Activated T-helper 2 cell treated with anti-CD3 and anti-CD28 coated beads, Interferon-gamma antibody, Interleukin-2, Interleukin-4, amounts not matched to agents 10 μg/mL and 5 μg/mL and 100 μg/mL, durations not matched to agents 14 hours and 24 hours and 36 hours (primary cell): Measurements from ENCODE around the gene SPAG7. TPM values are rescaled to one million over a fixed set of nuclear protein-coding genes. Genes with fewer than 3 reads are reported as not detected.
A peak's percentile ranks its signal among the peaks of the same experiment; 100 is the strongest.
"Not testable (repeated sequence)": the region's sequence is repeated elsewhere in the genome, so short reads cannot be mapped to it uniquely, and the experiment has no call there.

ENCODE experiments used
- DNase-seq: peaks from one replicate; pipeline ENCODE4 v3.0.0; 2021; ENCODE audit warnings: low spot score
- H3K27ac Mint-ChIP-seq: one replicate; pipeline ENCODE4 v1.8.0; 2021; ENCODE audit warnings: mixed read lengths
- H3K27me3 Mint-ChIP-seq: one replicate; pipeline ENCODE4 v1.8.0; 2021; ENCODE audit warnings: low read depth, mixed read lengths
- H3K36me3 Mint-ChIP-seq: one replicate; pipeline ENCODE4 v1.8.0; 2021; ENCODE audit warnings: low read depth, mixed read lengths
- H3K4me1 Mint-ChIP-seq: one replicate; pipeline ENCODE4 v1.8.0; 2021; ENCODE audit warnings: low read depth, mixed read lengths
- H3K4me3 Mint-ChIP-seq: one replicate; pipeline ENCODE4 v1.8.0; 2021; ENCODE audit warnings: low read depth, mild to moderate bottlenecking, moderate library complexity, mixed read lengths
- H3K9me3 Mint-ChIP-seq: one replicate; pipeline ENCODE4 v1.8.0; 2021; ENCODE audit warnings: mixed read lengths
- intact Hi-C: fragments of 100-400 bp; cut with micrococcal nuclease; formaldehyde crosslinking; loops from one replicate; pipeline ENCODE4 v1.15.1; 2023
- total RNA-seq: library from RNA; stranded (reverse); gene quantifications from 2 replicates; pipeline ENCODE4 v1.2.3, GENCODE V29; 2022

The SPAG7 gene
- total RNA-seq, 1 donor from 2014 or later: 70.4 TPM

- Mint-ChIP-seq H3K4me1 (peaks cover 41% of the 10 kb centered on the region), H3K36me3 (peaks cover 59% of the 10 kb centered on the region), H3K9me3 (no peaks in the 10 kb centered on the region), H3K27me3 (no peaks in the 10 kb centered on the region), H3K4me3 (peak overlapping the region; percentile 100), H3K27ac (no peak overlapping the region)
- intact Hi-C loops: no loop called here
- DNase-seq: no peak
Observed at GRCh38 chr17:4937553-4937952, 30.1 kb downstream of the SPAG7 start.

DNA sequence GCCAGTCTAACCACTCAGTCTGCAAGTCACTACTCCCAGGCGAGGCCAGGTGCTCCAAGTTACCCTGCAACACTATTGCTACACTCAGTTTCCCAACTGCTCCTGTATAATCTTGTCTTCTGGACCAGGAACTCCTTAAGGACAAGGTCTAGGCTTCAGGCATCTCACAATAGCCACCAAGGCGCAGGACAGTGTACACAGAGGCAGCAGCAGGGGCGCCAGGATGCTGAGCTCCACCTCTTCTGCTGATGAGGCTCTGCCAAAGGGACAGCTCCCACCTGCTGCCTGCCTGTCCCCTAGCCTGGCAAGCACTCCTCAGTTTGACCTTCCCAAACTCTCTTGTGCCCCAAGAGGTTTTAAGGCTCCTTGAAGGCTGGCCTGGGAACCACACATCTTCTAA lies 31.2 kb downstream of the SPAG7 start:
- H3K36me3 Mint-ChIP-seq: peaks cover 48% of the 10 kb centered on the region
- no peaks in the 10 kb centered on the region for H3K27me3 Mint-ChIP-seq
- no peaks in the 10 kb centered on the region for H3K9me3 Mint-ChIP-seq
- peaks cover 31% of the 10 kb centered on the region for H3K4me1 Mint-ChIP-seq
- no peak for DNase-seq
- H3K27ac Mint-ChIP-seq: no peak overlapping the region
- intact Hi-C loops: no loop called here
- H3K4me3 Mint-ChIP-seq: no peak overlapping the region

GRCh38 chr17:4935650-4936049 lies 32.0 kb downstream of the SPAG7 start:
- Mint-ChIP-seq H3K9me3 (no peaks in the 10 kb centered on the region), H3K36me3 (peaks cover 43% of the 10 kb centered on the region), H3K27me3 (no peaks in the 10 kb centered on the region), H3K27ac (no peak overlapping the region), H3K4me3 (no peak overlapping the region), H3K4me1 (peaks cover 26% of the 10 kb centered on the region)
- intact Hi-C loops: no loop called here
- DNase-seq: no peak

- no peak for DNase-seq
- Mint-ChIP-seq H3K4me1 (peaks cover 26% of the 10 kb centered on the region), H3K36me3 (peaks cover 42% of the 10 kb centered on the region), H3K27me3 (no peaks in the 10 kb centered on the region), H3K27ac (peak overlapping the region; percentile 40), H3K4me3 (no peak overlapping the region), H3K9me3 (no peaks in the 10 kb centered on the region)
- intact Hi-C loops: no loop called here
Observed at GRCh38 chr17:4934173-4934979, 33.2 kb downstream of the SPAG7 start.

DNA sequence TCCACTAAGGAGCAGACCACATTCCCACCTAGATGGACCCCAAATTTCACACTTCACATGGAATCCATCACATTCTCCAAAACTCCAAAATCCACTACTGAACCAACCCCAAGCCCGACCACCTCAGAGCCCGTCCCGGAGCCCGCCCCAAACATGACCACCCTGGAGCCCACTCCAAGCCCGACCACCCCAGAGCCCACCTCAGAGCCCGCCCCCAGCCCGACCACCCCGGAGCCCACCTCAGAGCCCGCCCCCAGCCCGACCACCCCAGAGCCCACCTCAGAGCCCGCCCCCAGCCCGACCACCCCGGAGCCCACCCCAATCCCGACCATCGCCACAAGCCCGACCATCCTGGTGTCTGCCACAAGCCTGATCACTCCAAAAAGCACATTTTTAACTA lies 34.0 kb downstream of the SPAG7 start:
- H3K27me3 Mint-ChIP-seq: no peaks in the 10 kb centered on the region
- DNase-seq: no peak
- H3K36me3 Mint-ChIP-seq: peaks cover 43% of the 10 kb centered on the region
- H3K4me1 Mint-ChIP-seq: peaks cover 22% of the 10 kb centered on the region
- H3K4me3 Mint-ChIP-seq: no peak overlapping the region
- H3K9me3 Mint-ChIP-seq: no peaks in the 10 kb centered on the region
- intact Hi-C loops: no loop called here
- no peak overlapping the region for H3K27ac Mint-ChIP-seq

DNA sequence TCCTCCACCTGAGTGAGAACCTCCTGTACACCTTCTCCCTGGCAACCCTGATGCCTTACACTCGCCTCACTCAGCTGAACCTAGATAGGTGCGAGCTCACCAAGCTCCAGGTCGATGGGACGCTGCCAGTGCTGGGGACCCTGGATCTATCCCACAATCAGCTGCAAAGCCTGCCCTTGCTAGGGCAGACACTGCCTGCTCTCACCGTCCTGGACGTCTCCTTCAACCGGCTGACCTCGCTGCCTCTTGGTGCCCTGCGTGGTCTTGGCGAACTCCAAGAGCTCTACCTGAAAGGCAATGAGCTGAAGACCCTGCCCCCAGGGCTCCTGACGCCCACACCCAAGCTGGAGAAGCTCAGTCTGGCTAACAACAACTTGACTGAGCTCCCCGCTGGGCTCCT lies 34.9 kb downstream of the SPAG7 start:
- intact Hi-C loops: no loop called here
- peaks cover 40% of the 10 kb centered on the region for H3K36me3 Mint-ChIP-seq
- no peak overlapping the region for H3K4me3 Mint-ChIP-seq
- H3K27ac Mint-ChIP-seq: no peak overlapping the region
- H3K27me3 Mint-ChIP-seq: no peaks in the 10 kb centered on the region
- H3K4me1 Mint-ChIP-seq: peaks cover 16% of the 10 kb centered on the region
- DNase-seq: no peak
- no peaks in the 10 kb centered on the region for H3K9me3 Mint-ChIP-seq

- intact Hi-C loops: no loop called here
- H3K27ac Mint-ChIP-seq: no peak within 1 kb of the TSS
- H3K4me1 Mint-ChIP-seq: peaks cover 13% of the 10 kb centered on the region
- DNase-seq: no peak
- peaks cover 34% of the 10 kb centered on the region for H3K36me3 Mint-ChIP-seq
- H3K27me3 Mint-ChIP-seq: no peaks in the 10 kb centered on the region
- no peaks in the 10 kb centered on the region for H3K9me3 Mint-ChIP-seq
- H3K4me3 Mint-ChIP-seq: no peak within 1 kb of the TSS
Observed at GRCh38 chr17:4931963-4932362, 35.7 kb downstream of the SPAG7 start, which contains the start of gene GP1BA. GP1BA (plus strand) TSS chr17:4932277; CDS start chr17:4932605, 328 bp downstream.

- Mint-ChIP-seq H3K4me1 (peaks cover 8% of the 10 kb centered on the region), H3K9me3 (no peaks in the 10 kb centered on the region), H3K4me3 (no peak overlapping the region), H3K27me3 (no peaks in the 10 kb centered on the region), H3K27ac (no peak overlapping the region), H3K36me3 (peaks cover 33% of the 10 kb centered on the region)
- no peak for DNase-seq
- intact Hi-C loops: no loop called here
Observed at GRCh38 chr17:4928881-4929280, 38.7 kb downstream of the SPAG7 start.

- H3K27ac Mint-ChIP-seq: peak overlapping the region; percentile 29
Observed at GRCh38 chr17:4926577-4927335, 40.9 kb downstream of the SPAG7 start.

GRCh38 chr17:4921320-4921719 lies 46.3 kb downstream of the SPAG7 start:
- Mint-ChIP-seq H3K4me1 (peaks cover under 1% of the 10 kb centered on the region), H3K9me3 (no peaks in the 10 kb centered on the region), H3K4me3 (no peak overlapping the region), H3K27ac (no peak overlapping the region), H3K36me3 (peaks cover 6% of the 10 kb centered on the region), H3K27me3 (no peaks in the 10 kb centered on the region)
- intact Hi-C loops: no loop called here
- DNase-seq: no peak

More at GRCh38 chr17:4926577-4927335, 40.9 kb downstream of the SPAG7 start:
- H3K4me1 Mint-ChIP-seq, H3K27me3 Mint-ChIP-seq, H3K4me3 Mint-ChIP-seq, H3K9me3 Mint-ChIP-seq, intact Hi-C loops, DNase-seq: not testable (repeated sequence)
- H3K36me3 Mint-ChIP-seq: peaks cover 33% of the 10 kb centered on the region

GRCh38 chr17:4920351-4921048 lies 47.1 kb downstream of the SPAG7 start:
- no peak for DNase-seq
- H3K36me3 Mint-ChIP-seq: peaks cover 5% of the 10 kb centered on the region
- no peaks in the 10 kb centered on the region for H3K9me3 Mint-ChIP-seq
- H3K4me1 Mint-ChIP-seq: no peaks in the 10 kb centered on the region
- no peaks in the 10 kb centered on the region for H3K27me3 Mint-ChIP-seq
- intact Hi-C loops: no loop called here
- no peak overlapping the region for H3K4me3 Mint-ChIP-seq
- no peak overlapping the region for H3K27ac Mint-ChIP-seq

GRCh38 chr17:4919511-4920047 lies 48.0 kb downstream of the SPAG7 start:
- Mint-ChIP-seq H3K4me3 (no peak overlapping the region), H3K4me1 (no peaks in the 10 kb centered on the region), H3K9me3 (no peaks in the 10 kb centered on the region), H3K27ac (no peak overlapping the region), H3K36me3 (peaks cover 4% of the 10 kb centered on the region), H3K27me3 (no peaks in the 10 kb centered on the region)
- DNase-seq: no peak
- intact Hi-C loops: no loop called here
